Measurements from ENCODE around the gene DCDC1.

DNA sequence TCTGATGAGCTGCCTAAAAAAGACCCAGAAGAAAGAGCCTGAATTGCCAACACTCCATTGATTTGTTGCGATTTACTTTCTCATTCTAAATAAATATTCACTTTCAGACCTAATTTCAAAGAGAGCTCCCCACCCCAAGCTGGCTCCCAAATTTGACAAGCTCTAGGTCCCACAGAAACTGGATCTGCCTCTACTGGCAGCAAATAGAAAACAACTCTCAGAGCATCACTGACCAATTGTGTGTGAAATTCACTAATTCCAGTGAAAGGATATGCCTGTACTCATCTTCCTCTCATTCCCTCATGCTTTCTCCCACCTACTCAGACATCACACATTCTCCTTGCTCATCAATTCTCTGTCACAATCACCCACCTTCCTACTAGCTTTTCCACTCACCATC is 249.1 kb downstream of the DCDC1 start:
- no peak for TF ChIP-seq POLR2A (IDR thresholded peaks at IDR 0.05)
- TF ChIP-seq, protein P1, sequence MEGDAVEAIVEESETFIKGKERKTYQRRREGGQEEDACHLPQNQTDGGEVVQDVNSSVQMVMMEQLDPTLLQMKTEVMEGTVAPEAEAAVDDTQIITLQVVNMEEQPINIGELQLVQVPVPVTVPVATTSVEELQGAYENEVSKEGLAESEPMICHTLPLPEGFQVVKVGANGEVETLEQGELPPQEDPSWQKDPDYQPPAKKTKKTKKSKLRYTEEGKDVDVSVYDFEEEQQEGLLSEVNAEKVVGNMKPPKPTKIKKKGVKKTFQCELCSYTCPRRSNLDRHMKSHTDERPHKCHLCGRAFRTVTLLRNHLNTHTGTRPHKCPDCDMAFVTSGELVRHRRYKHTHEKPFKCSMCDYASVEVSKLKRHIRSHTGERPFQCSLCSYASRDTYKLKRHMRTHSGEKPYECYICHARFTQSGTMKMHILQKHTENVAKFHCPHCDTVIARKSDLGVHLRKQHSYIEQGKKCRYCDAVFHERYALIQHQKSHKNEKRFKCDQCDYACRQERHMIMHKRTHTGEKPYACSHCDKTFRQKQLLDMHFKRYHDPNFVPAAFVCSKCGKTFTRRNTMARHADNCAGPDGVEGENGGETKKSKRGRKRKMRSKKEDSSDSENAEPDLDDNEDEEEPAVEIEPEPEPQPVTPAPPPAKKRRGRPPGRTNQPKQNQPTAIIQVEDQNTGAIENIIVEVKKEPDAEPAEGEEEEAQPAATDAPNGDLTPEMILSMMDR (IDR thresholded peaks at IDR 0.05): no peak
